ENCODE results near the gene MYO3B. TPM values are rescaled to one million over a fixed set of nuclear protein-coding genes. Genes with fewer than 3 reads are reported as not detected.

The MYO3B gene
- total and polyA plus RNA-seq, 2 of the 8 experiments (the other 6 are each of a cell fraction or from before 2014, with no cell fraction given), result 0.17 to 0.19 TPM

DNA sequence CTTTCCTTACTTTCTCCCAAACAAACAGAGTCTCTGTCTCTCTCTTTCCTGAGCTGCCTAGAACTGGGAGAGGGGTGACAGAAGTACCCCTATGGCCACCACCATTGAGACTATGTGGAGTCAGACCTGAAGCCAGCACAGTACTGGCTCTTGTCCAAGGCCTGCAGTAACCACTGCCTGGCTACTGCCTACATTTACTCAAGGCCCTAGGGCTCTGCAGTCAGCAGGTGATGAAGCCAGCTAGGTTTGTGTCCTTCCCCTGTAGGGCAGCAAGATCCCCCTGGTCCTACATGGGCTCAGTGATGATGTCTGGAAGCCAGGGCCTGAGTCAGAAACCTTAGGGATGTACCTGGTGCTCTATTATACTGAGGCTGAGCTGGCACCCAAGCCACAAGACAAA is 12.2 kb downstream of the MYO3B start:
- Histone ChIP-seq H3K27me3 (replicated peaks in 1 of 4; ENCODE audit: control insufficient read depth in 3 of 4, extremely low read depth in 1 of 4, insufficient read depth in 3 of 4, low read length in 3 of 4) (no peaks in the 10 kb centered on the region), H4K91ac (replicated peaks; ENCODE audit: insufficient read length, low read length) (no peak overlapping the region), H2BK5ac (ENCODE audit: low read depth, low read length) (no peak overlapping the region), H4K20me1 (replicated peaks in 1 of 2; ENCODE audit: control insufficient read depth in 1 of 2, insufficient read depth in 2 of 2, low read length in 2 of 2) (no peaks in the 10 kb centered on the region), H3K23me2 (ENCODE audit: low read depth, low read length) (no peaks in the 10 kb centered on the region), H2BK120ac (replicated peaks; ENCODE audit: low read depth, low read length) (no peak overlapping the region), H3K4me3 (ENCODE audit: extremely low read depth in 1 of 4, insufficient read depth in 2 of 4, low read depth in 3 of 4, low read length in 4 of 4) (no peak overlapping the region), H3K27ac (ENCODE audit: low read depth, low read length) (no peak overlapping the region), H2AFZ (ENCODE audit: low read length) (0 out of 2 replicates have a peak overlapping the region, but pooled peaks have one; percentile 25), H2BK20ac (ENCODE audit: low read length) (0 out of 2 replicates have a peak overlapping the region, but pooled peaks have one; percentile 80), H2BK12ac (ENCODE audit: low read depth, low read length) (no peak overlapping the region), H4K5ac (ENCODE audit: insufficient read length, low read depth, low read length) (no peak overlapping the region), H3K18ac (ENCODE audit: extremely low read depth, low read length) (no peak overlapping the region), H3K9ac (replicated peaks in 1 of 4; ENCODE audit: extremely low read depth in 1 of 4, low read depth in 3 of 4, low read length in 3 of 4) (no peak overlapping the region), H3K79me1 (ENCODE audit: low read depth, low read length) (no peaks in the 10 kb centered on the region), H3K14ac (ENCODE audit: insufficient read length) (no peak overlapping the region), H3K9me3 (ENCODE audit: insufficient read depth in 2 of 2, low read depth in 1 of 2, low read length in 1 of 2) (peaks cover 0 to 8% of the 10 kb centered on the region in 2 experiments; a peak in 2 of 4 replicates), H3K4me2 (ENCODE audit: insufficient read depth in 1 of 2, low read depth in 2 of 2, low read length in 2 of 2) (no peak overlapping the region), H3K23ac (ENCODE audit: insufficient read length) (no peak overlapping the region), H3K36me3 (ENCODE audit: control insufficient read depth in 2 of 4, insufficient read depth in 4 of 4, low read length in 3 of 4) (no peaks in the 10 kb centered on the region; a peak in 1 of 8 replicates), H2AK5ac (ENCODE audit: low read depth, low read length) (no peak overlapping the region), H3K56ac (replicated peaks; ENCODE audit: insufficient read length, low read depth, low read length) (no peak overlapping the region), H4K8ac (ENCODE audit: extremely low read depth, insufficient read depth, low read length) (no peak overlapping the region), H3K79me2 (ENCODE audit: control insufficient read depth in 1 of 2, insufficient read depth in 2 of 2, low read length in 2 of 2) (no peaks in the 10 kb centered on the region), H2BK15ac (ENCODE audit: low read length) (no peak overlapping the region), H3K4me1 (replicated peaks in 1 of 4; ENCODE audit: control insufficient read depth in 3 of 4, insufficient read depth in 4 of 4, low read length in 3 of 4) (no peaks in the 10 kb centered on the region), H3K4ac (replicated peaks; ENCODE audit: insufficient read length, low read depth, low read length) (no peak overlapping the region)
- DNase-seq (ENCODE audit: low read depth in 1 of 2, low spot score in 2 of 2) (no peak), FAIRE-seq (no peak)
- CTCF ChIA-PET (ENCODE audit: partially characterized antibody), result no interaction called here
- POLR2A ChIA-PET (ENCODE audit: partially characterized antibody), result no interaction called here
- TF ChIP-seq TCF12 (IDR thresholded peaks at IDR 0.05; ENCODE audit: low read depth, low read length) (no peak), EP300 (IDR thresholded peaks at IDR 0.05; ENCODE audit: borderline replicate concordance in 1 of 2, low read depth in 2 of 2, low read length in 2 of 2) (no peak), KDM4A (IDR thresholded peaks at IDR 0.05; ENCODE audit: low read depth, low read length, severe bottlenecking) (no peak), RXRA (IDR thresholded peaks at IDR 0.05; ENCODE audit: insufficient read depth, low read depth, low read length) (no peak), SP4 (IDR thresholded peaks at IDR 0.05; ENCODE audit: low read length) (no peak), CEBPB (IDR thresholded peaks at IDR 0.05; ENCODE audit: low read depth, low read length) (no peak), JUND (IDR thresholded peaks at IDR 0.05; ENCODE audit: low read length) (no peak), TBP (IDR thresholded peaks at IDR 0.05; ENCODE audit: low read depth, low read length) (no peak), PHF8 (conservative IDR thresholded peaks at IDR 0.05; ENCODE audit: low read depth, low read length) (no peak), GTF2F1 (IDR thresholded peaks at IDR 0.05; ENCODE audit: borderline replicate concordance, low read depth, low read length) (no peak), SIN3A (conservative IDR thresholded peaks at IDR 0.05 in 1 of 2, IDR thresholded peaks at IDR 0.05 in 1 of 2; ENCODE audit: low read depth in 1 of 2, low read length in 2 of 2) (no peak), SAP30 (IDR thresholded peaks at IDR 0.05; ENCODE audit: insufficient read depth, insufficient replicate concordance, low read length) (no peak)
- TF ChIP-seq, protein P1, sequence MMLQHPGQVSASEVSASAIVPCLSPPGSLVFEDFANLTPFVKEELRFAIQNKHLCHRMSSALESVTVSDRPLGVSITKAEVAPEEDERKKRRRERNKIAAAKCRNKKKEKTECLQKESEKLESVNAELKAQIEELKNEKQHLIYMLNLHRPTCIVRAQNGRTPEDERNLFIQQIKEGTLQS (IDR thresholded peaks at IDR 0.05; ENCODE audit: insufficient read depth, low read depth, low read length), result no peak
- TF ChIP-seq, protein P2, sequence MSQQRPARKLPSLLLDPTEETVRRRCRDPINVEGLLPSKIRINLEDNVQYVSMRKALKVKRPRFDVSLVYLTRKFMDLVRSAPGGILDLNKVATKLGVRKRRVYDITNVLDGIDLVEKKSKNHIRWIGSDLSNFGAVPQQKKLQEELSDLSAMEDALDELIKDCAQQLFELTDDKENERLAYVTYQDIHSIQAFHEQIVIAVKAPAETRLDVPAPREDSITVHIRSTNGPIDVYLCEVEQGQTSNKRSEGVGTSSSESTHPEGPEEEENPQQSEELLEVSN (IDR thresholded peaks at IDR 0.05), result no peak
